GM04503 (cell line): ENCODE data around the gene CD5L.

ENCODE experiments used
- DNase-seq: peaks from one replicate; pipeline ENCODE4 v3.0.0-alpha.2; 2012; ENCODE audit warnings: low read depth

The CD5L gene

DNA sequence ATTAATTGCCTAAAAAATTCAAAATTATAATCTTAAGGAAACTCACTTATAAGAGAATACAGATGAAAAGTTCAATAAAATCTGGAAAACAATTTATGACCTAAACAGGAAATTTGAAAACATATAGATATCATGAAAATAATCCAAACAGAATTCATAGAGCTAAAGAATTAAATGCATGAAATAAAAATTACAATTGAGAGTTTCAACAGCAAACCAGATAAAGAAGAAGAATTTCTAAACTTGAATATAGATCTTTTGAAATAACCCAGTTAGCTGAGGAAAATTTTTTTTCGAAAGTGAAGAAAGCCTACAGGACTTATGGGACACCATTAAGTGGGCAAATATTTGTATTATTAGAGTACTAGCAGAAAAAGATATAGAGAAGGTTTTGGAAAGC, 28.3 kb downstream of the CD5L start:
- DNase-seq = no peak

DNA sequence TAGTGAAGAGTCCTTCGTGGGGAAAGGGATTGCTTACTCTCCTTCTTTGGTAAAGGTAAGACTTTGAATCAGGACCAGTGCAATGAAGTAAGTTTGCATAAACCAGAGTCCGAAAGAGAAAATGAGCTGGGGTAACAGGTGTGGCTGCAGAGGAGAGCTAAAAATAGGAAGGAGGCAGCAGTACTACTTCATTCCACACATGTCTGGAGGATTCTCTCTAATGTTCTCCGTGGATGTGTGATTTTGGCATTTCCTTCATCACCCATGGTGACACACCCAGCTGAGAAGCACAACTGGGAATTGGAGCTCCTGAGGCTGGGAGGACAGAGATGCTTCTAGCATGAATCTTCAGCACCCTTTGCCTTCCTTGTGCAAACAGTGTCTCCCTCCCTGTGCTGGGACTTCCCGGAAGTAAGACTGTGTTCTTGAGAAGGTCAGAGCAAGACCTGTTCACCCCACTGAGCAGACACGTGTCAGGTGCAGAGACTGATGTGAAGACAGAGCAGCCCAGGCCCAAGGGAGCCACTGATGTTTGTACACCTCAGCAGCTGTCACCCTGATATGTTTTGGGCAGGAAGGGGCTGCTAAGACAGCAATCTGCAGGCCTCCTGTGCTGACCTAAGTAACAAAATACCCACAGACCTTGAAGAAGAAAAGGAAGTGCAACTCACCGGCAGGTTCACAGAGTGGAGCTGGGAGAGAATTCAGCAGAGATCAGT, 35.0 kb downstream of the CD5L start:
- no peak for DNase-seq

DNA sequence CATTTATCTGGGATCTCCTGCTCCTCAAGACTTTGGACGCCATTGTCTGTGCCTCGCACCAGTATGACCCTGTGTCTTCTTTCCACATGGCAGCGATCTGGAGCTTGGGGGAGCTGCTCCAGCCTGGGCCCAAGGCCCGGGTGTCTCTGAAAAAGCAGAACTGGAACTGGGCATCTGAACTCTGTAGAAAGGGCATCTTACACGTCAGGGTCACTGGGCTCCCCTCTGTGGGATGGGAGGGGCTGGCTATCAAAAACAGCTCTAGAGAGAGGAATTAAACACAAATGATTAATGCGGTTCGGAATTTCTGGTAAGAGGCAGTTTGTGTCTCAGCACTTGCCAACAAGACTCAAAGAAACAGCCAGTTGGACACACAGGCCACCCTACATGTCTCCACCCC, 37.8 kb downstream of the CD5L start:
- DNase-seq = no peak

DNA sequence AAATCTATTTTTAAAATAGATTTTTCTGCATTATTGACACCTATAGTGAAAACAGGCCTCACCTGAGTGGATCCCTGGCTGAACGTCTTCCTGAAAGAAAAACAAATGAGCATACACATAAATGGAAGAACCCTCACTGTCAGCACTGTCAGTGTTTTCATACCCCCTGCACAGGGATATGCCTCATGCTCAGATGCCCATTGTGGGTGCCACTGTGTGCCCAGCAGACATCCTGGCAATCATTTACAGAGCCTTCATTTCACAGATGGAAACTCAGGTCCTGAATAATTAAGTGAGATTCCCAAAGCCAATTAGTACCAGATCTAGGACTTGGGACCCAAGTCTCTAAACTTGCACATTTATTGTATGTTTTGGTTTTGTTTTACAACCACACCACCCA, 41.6 kb downstream of the CD5L start:
- no peak for DNase-seq

DNA sequence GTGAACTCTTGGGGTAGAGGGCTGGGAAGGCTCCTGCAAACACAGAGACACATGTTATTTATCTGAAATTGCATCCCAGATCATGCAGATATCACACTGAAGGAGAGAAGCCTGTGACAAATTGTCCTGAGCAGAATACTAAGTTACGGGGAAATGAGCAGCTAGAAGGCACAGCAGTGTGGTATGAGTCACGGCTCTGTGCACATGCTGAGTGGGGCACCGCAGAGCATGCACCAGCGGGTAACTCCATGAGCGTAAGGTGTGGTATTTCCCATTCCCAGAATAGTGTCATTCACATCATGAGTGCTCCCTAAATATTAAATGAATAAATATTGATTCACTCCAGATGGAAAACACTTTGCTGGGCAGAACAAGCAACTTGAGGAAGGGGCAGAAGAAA, 43.4 kb downstream of the CD5L start:
- DNase-seq = no peak

DNA sequence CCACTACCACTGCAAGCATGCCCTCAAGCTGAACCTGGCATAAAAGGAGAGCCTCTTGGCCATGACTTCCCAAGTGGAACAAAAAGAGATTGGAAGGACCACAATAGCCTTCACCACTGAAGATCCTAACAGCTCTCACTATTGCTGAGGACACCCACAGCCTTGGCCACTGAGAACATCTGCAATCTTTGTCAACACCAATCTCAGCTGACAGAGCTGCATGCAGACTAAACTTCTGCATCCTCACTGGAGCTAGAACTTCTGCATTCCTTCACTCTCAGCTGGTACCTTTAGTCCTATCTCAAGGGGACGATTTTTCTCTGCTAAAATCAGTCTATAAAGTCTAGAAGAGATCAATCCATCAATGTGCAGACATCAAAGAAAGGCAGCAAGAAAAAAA, 56.4 kb downstream of the CD5L start:
- no peak for DNase-seq

DNA sequence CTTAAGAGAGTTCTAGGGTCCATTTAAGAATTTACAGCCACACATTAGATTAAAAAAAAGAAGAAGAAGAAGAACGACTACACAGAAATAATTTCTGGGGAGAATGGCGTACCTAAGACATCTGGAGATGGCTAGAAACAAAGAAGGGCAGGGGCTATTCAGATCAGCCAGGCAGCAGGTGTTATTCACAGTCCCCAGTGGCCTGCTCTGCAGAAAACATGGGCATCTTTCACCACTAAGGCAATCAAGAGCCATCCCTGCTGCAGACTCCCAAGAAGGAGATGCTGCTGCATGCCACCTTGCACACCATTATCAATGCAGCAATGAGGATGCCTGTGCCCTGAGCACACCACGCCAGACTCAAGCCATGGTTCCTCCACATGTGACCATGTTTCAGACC, 56.8 kb downstream of the CD5L start:
- DNase-seq = no peak

DNA sequence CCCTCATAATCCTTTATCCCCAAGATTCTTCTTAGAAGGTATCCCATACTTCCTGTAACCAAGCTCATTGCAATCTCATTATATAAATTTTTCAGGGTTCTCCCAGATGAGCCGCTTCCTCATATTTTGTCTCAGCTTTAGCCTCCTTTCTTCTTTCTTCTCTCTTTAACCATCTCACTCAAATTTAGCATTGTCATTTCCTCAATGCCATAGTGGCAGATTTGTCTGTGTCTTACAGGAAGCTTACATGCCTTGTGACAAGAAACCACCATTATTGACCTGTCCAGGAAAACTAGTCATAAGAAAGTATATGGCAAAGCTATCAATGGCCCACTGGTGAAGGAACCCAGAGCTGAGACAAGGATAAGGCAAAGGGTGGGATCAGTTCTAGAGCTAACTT, 58.7 kb downstream of the CD5L start:
- DNase-seq = no peak

DNA sequence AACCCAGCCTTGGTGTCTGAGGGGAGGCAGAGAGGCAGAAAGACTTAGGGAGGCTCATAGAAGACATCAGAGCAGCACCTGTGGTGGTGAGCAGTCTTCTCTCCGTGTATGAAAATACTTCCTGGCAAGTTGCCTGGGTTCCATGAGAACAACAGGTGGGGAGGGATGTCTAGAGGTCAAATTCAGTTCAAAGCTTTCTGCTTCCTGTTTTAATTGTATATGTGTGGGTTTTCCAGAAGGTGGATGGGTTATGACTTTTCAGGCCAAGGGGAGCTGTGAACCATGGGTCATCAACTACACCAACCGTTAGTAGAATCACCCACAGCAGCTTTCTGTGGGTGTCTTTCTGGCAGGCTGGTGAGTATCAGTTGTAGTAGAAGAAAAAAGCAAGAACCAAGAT, 60.6 kb downstream of the CD5L start:
- DNase-seq = no peak
